HCT116 (cell line): ENCODE measurements around the gene FUOM. TPM values are rescaled to one million over a fixed set of nuclear protein-coding genes. Genes with fewer than 3 reads are reported as not detected.

Experiments used
- ATAC-seq: fragments of 200-7000 bp; cut with Tn5 transposase; 2 replicates; pipeline ENCODE4 v1.9.1; 2020; ENCODE audit warnings: mild to moderate bottlenecking, moderate library complexity
- BruUV-seq: library from RNA; stranded (reverse); fragments of 400-500 nt; replicated peaks from 2 replicates; lab custom pipeline; 2021; lab: Mats Ljungman, UMichigan
- CTCF ChIA-PET: fragments of 300-600 bp; sonication (Branson Sonifier 250); formaldehyde crosslinking; loops from one replicate; lab custom pipeline; 2021; ENCODE audit warnings: antibody characterized with exemption; lab: Charles Lee
- POLR2A ChIA-PET: fragments of 300-600, 350-600 bp; sonication (Branson Sonifier 250); formaldehyde crosslinking; loops from one replicate; lab custom pipeline; 2021; ENCODE audit warnings: antibody characterized with exemption; lab: Charles Lee
- RAD21 ChIA-PET, 2 experiments: fragments of 300-600 bp; sonication (Branson Sonifier 250); formaldehyde crosslinking; loops; one replicate each; lab custom pipeline; 2023; ENCODE audit warnings: low total read pairs in 2 of 2; ENCODE audit not compliant: uncharacterized antibody in 2 of 2, unreplicated experiment in 2 of 2, low non-redundant PET in 1 of 2; lab: Charles Lee
- DNase-seq: peaks from one replicate; pipeline ENCODE4 v3.0.0-alpha.2; 2010; ENCODE audit warnings: low read depth, low spot score
- H2AFZ ChIP-seq: fragments of 200-600 bp; shearing (Covaris generic), sonication (generic); 2 replicates; pipeline ENCODE4 v1.6.1; 2017; ENCODE audit warnings: low read depth, mixed run types, mixed read lengths, antibody characterized with exemption, low read length; ENCODE audit not compliant: poor library complexity, severe bottlenecking
- H3K27ac ChIP-seq: 2 replicates; pipeline ENCODE4 v1.5.1; 2012; ENCODE audit warnings: low read depth, low read length
- H3K27me3 ChIP-seq: fragments of 200-600 bp; sonication (generic); 2 replicates; pipeline ENCODE4 v1.6.1; 2016; ENCODE audit warnings: mixed run types, low read length, mixed read lengths; ENCODE audit not compliant: insufficient read depth
- H3K36me3 ChIP-seq, 2 experiments: fragments of 200-500 bp in 1 of 2; fragments of 200-600 bp in 1 of 2; sonication (Bioruptor generic) in 1 of 2; sonication (generic) in 1 of 2; 2 replicates each; pipeline versions ENCODE4 v1.5.1 to v1.6.1; 2014 to 2016; ENCODE audit warnings: low read length in 2 of 2, inconsistent platforms in 1 of 2, mixed read lengths in 1 of 2, mixed run types in 1 of 2; ENCODE audit not compliant: insufficient read depth in 2 of 2, control insufficient read depth in 1 of 2
- H3K4me1 ChIP-seq, 2 experiments: fragments of 200-600 bp in 1 of 2; sonication (generic) in 1 of 2; 2 replicates each; pipeline versions ENCODE4 v1.5.1 to v1.6.1; 2012 to 2017; ENCODE audit warnings: low read length in 2 of 2, inconsistent platforms in 1 of 2, mild to moderate bottlenecking in 1 of 2, mixed read lengths in 1 of 2, mixed run types in 1 of 2, moderate library complexity in 1 of 2; ENCODE audit not compliant: insufficient read depth in 2 of 2, control insufficient read depth in 1 of 2
- H3K4me2 ChIP-seq: fragments of 200-600 bp; sonication (generic); 2 replicates; pipeline ENCODE4 v1.6.1; 2017; ENCODE audit warnings: mixed run types, low read length, mixed read lengths
- H3K4me3 ChIP-seq, 2 experiments: fragments of 200-600 bp in 1 of 2; sonication (generic) in 1 of 2; replicated peaks in 1 of 2; 2 replicates each; pipeline ENCODE4 v1.5.1; 2011 to 2016; ENCODE audit warnings: low read length in 2 of 2, control low read depth in 1 of 2, low read depth in 1 of 2, mild to moderate bottlenecking in 1 of 2, mixed read lengths in 1 of 2, mixed run types in 1 of 2
- H3K79me2 ChIP-seq: fragments of 200-600 bp; sonication (generic); 2 replicates; pipeline ENCODE4 v1.6.1; 2017; ENCODE audit warnings: mild to moderate bottlenecking, mixed run types, low read length, moderate library complexity, mixed read lengths; ENCODE audit not compliant: insufficient read depth
- H3K9ac ChIP-seq: fragments of 200-600 bp; sonication (generic); 2 replicates; pipeline ENCODE4 v1.6.1; 2016; ENCODE audit warnings: low read length, mixed read lengths
- H3K9me2 ChIP-seq: fragments of 200-600 bp; sonication (generic), shearing (Covaris generic); 2 replicates; pipeline ENCODE4 v1.6.1; 2017; ENCODE audit warnings: mixed run types, mild to moderate bottlenecking, moderate library complexity; ENCODE audit not compliant: insufficient read depth
- H3K9me3 ChIP-seq, 2 experiments: fragments of 200-500 bp in 1 of 2; fragments of 200-600 bp in 1 of 2; sonication (Bioruptor generic) in 1 of 2; sonication (generic) in 1 of 2; 2 replicates each; pipeline ENCODE4 v1.6.1; 2014 to 2017; ENCODE audit warnings: low read length in 2 of 2, mixed read lengths in 2 of 2, inconsistent platforms in 1 of 2, low read depth in 1 of 2, mild to moderate bottlenecking in 1 of 2, mixed run types in 1 of 2, moderate library complexity in 1 of 2; ENCODE audit not compliant: control insufficient read depth in 1 of 2, insufficient read depth in 1 of 2
- H4K20me1 ChIP-seq: fragments of 200-600 bp; sonication (generic), shearing (Covaris generic); 2 replicates; pipeline ENCODE4 v1.6.1; 2017; ENCODE audit warnings: mixed run types, mild to moderate bottlenecking, moderate library complexity; ENCODE audit not compliant: insufficient read depth
- CBX3 ChIP-seq: IDR thresholded peaks from 2 replicates; pipeline ENCODE4 v1.6.1; 2012; ENCODE audit warnings: low read depth
- CEBPB ChIP-seq: IDR thresholded peaks from 2 replicates; pipeline ENCODE4 v1.6.1; 2012; ENCODE audit warnings: low read depth
- CTCF ChIP-seq, 3 experiments: fragments of 200-600 bp in 1 of 3; sonication (generic) in 1 of 3; IDR thresholded peaks in 2 of 3; conservative IDR thresholded peaks in 1 of 3; 2 replicates each; pipeline ENCODE4 v1.5.1; 2012 to 2017; ENCODE audit warnings: low read depth in 2 of 3, low read length in 2 of 3, antibody characterized with exemption in 1 of 3, borderline replicate concordance in 1 of 3, control low read depth in 1 of 3, mild to moderate bottlenecking in 1 of 3, mixed read lengths in 1 of 3, mixed run types in 1 of 3, moderate library complexity in 1 of 3; ENCODE audit not compliant: insufficient read depth in 1 of 3
- EGR1 ChIP-seq: IDR thresholded peaks from 2 replicates; pipeline ENCODE4 v1.6.1; 2012; ENCODE audit warnings: low read depth
- ELF1 ChIP-seq: IDR thresholded peaks from 2 replicates; pipeline ENCODE4 v1.6.1; 2012; ENCODE audit warnings: low read depth, borderline replicate concordance
- EZH2 ChIP-seq: fragments of 200-600 bp; sonication (generic); IDR thresholded peaks from 2 replicates; pipeline ENCODE4 v1.6.1; 2017; ENCODE audit warnings: antibody characterized with exemption, mixed run types
- EZH2phosphoT487 ChIP-seq: fragments of 200-600 bp; IDR thresholded peaks from 2 replicates; pipeline ENCODE4 v1.6.1; 2018; ENCODE audit warnings: antibody characterized with exemption, borderline replicate concordance
- POLR2A ChIP-seq: IDR thresholded peaks from 2 replicates; pipeline ENCODE4 v1.7.0; 2011; ENCODE audit warnings: borderline replicate concordance; ENCODE audit not compliant: insufficient read depth, insufficient read length; ENCODE audit errors: extremely low read depth
- RAD21 ChIP-seq: IDR thresholded peaks from 2 replicates; pipeline ENCODE4 v1.6.1; 2012; ENCODE audit warnings: low read depth, mild to moderate bottlenecking
- REST ChIP-seq: IDR thresholded peaks from 2 replicates; pipeline ENCODE4 v1.6.1; 2012; ENCODE audit warnings: low read depth
- SIN3A ChIP-seq: IDR thresholded peaks from 2 replicates; pipeline ENCODE4 v1.6.1; 2012; ENCODE audit warnings: low read depth
- SRF ChIP-seq: IDR thresholded peaks from 2 replicates; pipeline ENCODE4 v1.6.1; 2012; ENCODE audit warnings: low read depth
- TCF7L2 ChIP-seq: IDR thresholded peaks from 2 replicates; pipeline ENCODE4 v1.7.0; 2011; ENCODE audit warnings: borderline replicate concordance, inconsistent platforms; ENCODE audit not compliant: insufficient read depth, insufficient read length; ENCODE audit errors: extremely low read depth
- YY1 ChIP-seq: IDR thresholded peaks from 2 replicates; pipeline ENCODE4 v1.6.1; 2011; ENCODE audit warnings: low read length, low read depth, moderate library complexity, mild to moderate bottlenecking; ENCODE audit not compliant: insufficient replicate concordance; ENCODE audit errors: extremely low read depth
- ZFX ChIP-seq: fragments of 450-650 bp; IDR thresholded peaks from 2 replicates; pipeline ENCODE4 v1.6.1; 2017
- ZNF274 ChIP-seq: fragments of 200-500 bp; sonication (Bioruptor generic); IDR thresholded peaks from 2 replicates; pipeline ENCODE4 v1.6.1; 2014; ENCODE audit warnings: mild to moderate bottlenecking, low read depth, low read length, inconsistent platforms
- intact Hi-C: fragments of 100-400 bp; cut with micrococcal nuclease; formaldehyde crosslinking; loops from 2 replicates; pipeline ENCODE4 v1.10.0; 2022
- total RNA-seq: library from RNA; stranded (reverse); gene quantifications from one replicate; pipeline ENCODE4 v1.2.1, GENCODE V29; 2021; ENCODE audit not compliant: unreplicated experiment
- TF ChIP-seq, protein P1 (sequence below): IDR thresholded peaks from 2 replicates; pipeline ENCODE4 v1.6.1; 2011; ENCODE audit warnings: mild to moderate bottlenecking, low read length, moderate library complexity; ENCODE audit not compliant: insufficient replicate concordance; ENCODE audit errors: extremely low read depth
- TF ChIP-seq, protein P2 (sequence below): IDR thresholded peaks from 2 replicates; pipeline ENCODE4 v1.6.1; 2012

FUOM gene
- total RNA-seq, 1 experiment from 2014 or later: 21.5 TPM

- Histone ChIP-seq H3K9me3 (no peaks in the 10 kb centered on the region), H3K4me1 (no peaks in the 10 kb centered on the region), H3K36me3 (peaks cover 0 to 14% of the 10 kb centered on the region in 2 experiments; a peak in 2 of 4 replicates), H3K27me3 (no peaks in the 10 kb centered on the region), H3K27ac (no peak overlapping the region), H3K9me2 (no peaks in the 10 kb centered on the region), H3K79me2 (peaks cover 57% of the 10 kb centered on the region), H4K20me1 (no peaks in the 10 kb centered on the region), H3K9ac (no peak overlapping the region), H3K4me2 (no peak overlapping the region), H3K4me3 (no peak overlapping the region), H2AFZ (no peak overlapping the region)
- no TSS peak for BruUV-seq
- no peak for DNase-seq
- ATAC-seq: no peak
- TF ChIP-seq SRF: no peak
- TF ChIP-seq EZH2phosphoT487: no peak
- no peak for TF ChIP-seq REST
- no peak for TF ChIP-seq YY1
- TF ChIP-seq ZNF274: no peak
- no peak for TF ChIP-seq ELF1
- TF ChIP-seq, protein P1, sequence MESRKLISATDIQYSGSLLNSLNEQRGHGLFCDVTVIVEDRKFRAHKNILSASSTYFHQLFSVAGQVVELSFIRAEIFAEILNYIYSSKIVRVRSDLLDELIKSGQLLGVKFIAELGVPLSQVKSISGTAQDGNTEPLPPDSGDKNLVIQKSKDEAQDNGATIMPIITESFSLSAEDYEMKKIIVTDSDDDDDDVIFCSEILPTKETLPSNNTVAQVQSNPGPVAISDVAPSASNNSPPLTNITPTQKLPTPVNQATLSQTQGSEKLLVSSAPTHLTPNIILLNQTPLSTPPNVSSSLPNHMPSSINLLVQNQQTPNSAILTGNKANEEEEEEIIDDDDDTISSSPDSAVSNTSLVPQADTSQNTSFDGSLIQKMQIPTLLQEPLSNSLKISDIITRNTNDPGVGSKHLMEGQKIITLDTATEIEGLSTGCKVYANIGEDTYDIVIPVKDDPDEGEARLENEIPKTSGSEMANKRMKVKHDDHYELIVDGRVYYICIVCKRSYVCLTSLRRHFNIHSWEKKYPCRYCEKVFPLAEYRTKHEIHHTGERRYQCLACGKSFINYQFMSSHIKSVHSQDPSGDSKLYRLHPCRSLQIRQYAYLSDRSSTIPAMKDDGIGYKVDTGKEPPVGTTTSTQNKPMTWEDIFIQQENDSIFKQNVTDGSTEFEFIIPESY: no peak
- TF ChIP-seq CEBPB: no peak
- no peak for TF ChIP-seq CBX3
- TF ChIP-seq EGR1: no peak
- TF ChIP-seq, protein P2, sequence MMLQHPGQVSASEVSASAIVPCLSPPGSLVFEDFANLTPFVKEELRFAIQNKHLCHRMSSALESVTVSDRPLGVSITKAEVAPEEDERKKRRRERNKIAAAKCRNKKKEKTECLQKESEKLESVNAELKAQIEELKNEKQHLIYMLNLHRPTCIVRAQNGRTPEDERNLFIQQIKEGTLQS: no peak
- TF ChIP-seq EZH2: no peak
- no peak for TF ChIP-seq ZFX
- TF ChIP-seq TCF7L2: no peak
- no peak for TF ChIP-seq SIN3A
- TF ChIP-seq CTCF (IDR thresholded peaks at IDR 0.05 in 2 of 3, conservative IDR thresholded peaks at IDR 0.05 in 1 of 3; ENCODE audit: borderline replicate concordance in 1 of 3, insufficient read depth in 1 of 3, low read depth in 2 of 3, low read length in 2 of 3): no peak
- TF ChIP-seq POLR2A: no peak
- TF ChIP-seq RAD21: no peak
- ChIA-PET CTCF (no interaction called here), RAD21 (no interaction called here), POLR2A (no interaction called here)
- intact Hi-C loops: no loop called here
Observed at GRCh38 chr10:133405844-133406527, 48.2 kb upstream of the FUOM start.
